ENCODE results near the gene TGIF1.

The TGIF1 gene

DNA sequence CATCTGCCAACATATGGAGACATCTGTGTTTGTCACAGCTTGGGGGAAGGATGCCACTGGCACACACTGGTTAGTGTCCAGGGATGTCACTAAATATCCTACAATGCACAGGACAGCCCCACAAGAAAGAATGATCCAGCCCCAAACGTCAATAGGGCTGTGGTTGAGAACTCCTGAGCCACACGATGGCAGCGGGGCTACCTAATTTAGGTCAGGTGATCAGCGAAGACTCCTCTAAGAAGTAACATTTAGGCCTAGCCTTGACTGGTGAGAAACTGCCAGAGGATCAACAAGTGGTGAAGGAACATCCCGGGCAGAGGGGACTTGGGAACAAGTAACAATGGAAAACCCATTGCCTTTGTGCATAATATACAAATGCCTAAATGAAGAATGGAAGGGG, 5.0 kb upstream of the TGIF1 start:
- H4K91ac ChIP-seq (ENCODE audit: low read length), result peak overlapping the region; percentile 11
- H3K9ac ChIP-seq (ENCODE audit: low read length), result no peak overlapping the region
- H2AFZ ChIP-seq (ENCODE audit: low read depth, low read length), result no peak overlapping the region
- no peak overlapping the region for H3K4me3 ChIP-seq (ENCODE audit: insufficient read depth in 1 of 2, low read depth in 1 of 2, low read length in 2 of 2)
- H3K27me3 ChIP-seq (ENCODE audit: control insufficient read depth in 1 of 2, insufficient read depth in 1 of 2, low read length in 2 of 2), result no peaks in the 10 kb centered on the region
- no peak overlapping the region for H2BK5ac ChIP-seq (ENCODE audit: low read depth, low read length, poor library complexity, severe bottlenecking)
- no peaks in the 10 kb centered on the region for H3K9me3 ChIP-seq (ENCODE audit: control insufficient read depth, low read length)
- no peak overlapping the region for H3K4me2 ChIP-seq (ENCODE audit: low read length, poor library complexity, severe bottlenecking)
- no peak overlapping the region for H2BK15ac ChIP-seq (ENCODE audit: low read depth, poor library complexity, severe bottlenecking)
- H3K14ac ChIP-seq (ENCODE audit: low read length in 2 of 2), result no peak overlapping the region
- H3K4ac ChIP-seq (ENCODE audit: low read depth in 1 of 2, low read length in 2 of 2), result no peak overlapping the region
- DNase-seq, result no peak
- H2BK120ac ChIP-seq (ENCODE audit: low read depth, low read length), result no peak overlapping the region
- WGBS, result 97% methylated on average over 5 of the region's 5 CpGs
- H3K23ac ChIP-seq (ENCODE audit: low read length in 2 of 2), result no peak overlapping the region
- H2AK5ac ChIP-seq (ENCODE audit: low read length, severe bottlenecking), result no peak overlapping the region
- H2BK12ac ChIP-seq (ENCODE audit: low read length in 2 of 2), result peak overlapping the region in 1 of 2 experiments; percentile 10
- peaks cover 3% of the 10 kb centered on the region for H3K4me1 ChIP-seq (ENCODE audit: control insufficient read depth, insufficient read depth, low read depth, low read length)
- H3K18ac ChIP-seq (ENCODE audit: low read depth in 1 of 2, low read length in 2 of 2), result no peak overlapping the region
- H3K36me3 ChIP-seq (ENCODE audit: control insufficient read depth in 1 of 2, insufficient read depth in 2 of 2, low read depth in 1 of 2, low read length in 2 of 2), result no peaks in the 10 kb centered on the region
- no peak overlapping the region for H4K8ac ChIP-seq (ENCODE audit: low read length)
- H3K27ac ChIP-seq (ENCODE audit: low read length, poor library complexity, severe bottlenecking), result no peak overlapping the region
- peaks cover 2% of the 10 kb centered on the region for H3K79me1 ChIP-seq (replicated peaks; ENCODE audit: low read length, poor library complexity, severe bottlenecking)

DNA sequence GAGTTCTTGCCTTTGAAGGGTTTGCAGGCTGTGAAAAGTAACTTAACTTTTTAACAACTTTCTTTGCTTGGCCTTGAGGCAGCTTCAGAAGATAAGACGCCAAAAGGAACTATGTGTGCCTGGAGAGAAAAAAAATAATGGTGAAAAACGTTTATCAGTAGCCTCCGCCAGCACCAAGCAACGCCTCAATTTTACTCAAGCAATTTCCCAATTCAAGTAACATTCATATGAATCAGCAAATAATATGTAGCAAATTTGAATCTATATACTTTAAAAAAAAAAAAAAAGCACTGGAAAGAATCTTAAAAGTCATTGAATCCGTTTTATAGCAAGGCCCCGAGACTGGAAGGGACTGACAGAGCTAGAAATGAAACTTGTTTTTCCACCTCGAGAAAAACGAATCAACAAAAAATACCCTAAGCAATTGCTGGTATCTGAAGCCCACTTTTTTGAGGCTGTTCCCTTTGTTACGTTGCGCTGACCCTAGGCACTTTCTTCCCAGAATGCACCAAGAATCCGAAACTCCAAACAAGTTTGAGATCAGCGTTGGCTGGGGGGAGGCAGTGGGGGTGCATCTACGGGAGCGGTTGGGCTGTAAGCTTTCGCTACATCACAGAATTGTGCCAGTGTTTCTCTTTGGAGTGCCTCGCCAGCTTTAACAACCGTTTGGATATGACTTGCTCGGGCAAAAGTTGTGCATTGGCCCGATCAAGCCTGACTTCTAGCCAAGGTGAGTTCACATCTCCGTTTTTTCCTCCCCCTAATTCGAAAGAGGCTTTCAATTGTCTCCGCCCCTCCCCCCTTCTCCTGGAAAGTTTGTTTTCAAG, 2.7 kb upstream of the TGIF1 start:
- Histone ChIP-seq H3K27me3 (ENCODE audit: control insufficient read depth in 1 of 2, insufficient read depth in 1 of 2, low read length in 2 of 2) (no peaks in the 10 kb centered on the region), H3K4me1 (ENCODE audit: control insufficient read depth, insufficient read depth, low read depth, low read length) (no peaks in the 10 kb centered on the region), H3K27ac (ENCODE audit: low read length, poor library complexity, severe bottlenecking) (peak overlapping the region; percentile 88), H3K14ac (ENCODE audit: low read length in 2 of 2) (no peak overlapping the region), H3K9ac (ENCODE audit: low read length) (peak overlapping the region; percentile 100), H2BK15ac (ENCODE audit: low read depth, poor library complexity, severe bottlenecking) (peak overlapping the region; percentile 3), H2BK5ac (ENCODE audit: low read depth, low read length, poor library complexity, severe bottlenecking) (no peak overlapping the region), H2AFZ (ENCODE audit: low read depth, low read length) (no peak overlapping the region), H2AK5ac (ENCODE audit: low read length, severe bottlenecking) (no peak overlapping the region), H3K18ac (ENCODE audit: low read depth in 1 of 2, low read length in 2 of 2) (peak overlapping the region; percentile 6 to 64), H3K4me3 (ENCODE audit: insufficient read depth in 1 of 2, low read depth in 1 of 2, low read length in 2 of 2) (peak overlapping the region; percentile 41 to 96), H2BK12ac (ENCODE audit: low read length in 2 of 2) (no peak overlapping the region), H3K4me2 (ENCODE audit: low read length, poor library complexity, severe bottlenecking) (peak overlapping the region; percentile 62), H3K79me1 (replicated peaks; ENCODE audit: low read length, poor library complexity, severe bottlenecking) (peaks cover 2% of the 10 kb centered on the region), H3K4ac (ENCODE audit: low read depth in 1 of 2, low read length in 2 of 2) (peak overlapping the region; percentile 3 to 42), H4K91ac (ENCODE audit: low read length) (peak overlapping the region; percentile 43), H3K23ac (ENCODE audit: low read length in 2 of 2) (no peak overlapping the region), H3K36me3 (ENCODE audit: control insufficient read depth in 1 of 2, insufficient read depth in 2 of 2, low read depth in 1 of 2, low read length in 2 of 2) (no peaks in the 10 kb centered on the region), H4K8ac (ENCODE audit: low read length) (peak overlapping the region; percentile 33), H2BK120ac (ENCODE audit: low read depth, low read length) (no peak overlapping the region), H3K9me3 (ENCODE audit: control insufficient read depth, low read length) (no peaks in the 10 kb centered on the region)
- DNase-seq, result peak; percentile 76
- WGBS, result under 1% methylated on average over 18 of the region's 22 CpGs

GRCh38 chr18:3447895-3448837, 1.8 kb upstream of the TGIF1 start:
- peak overlapping the region; percentile 89 for H3K27ac ChIP-seq (ENCODE audit: low read length, poor library complexity, severe bottlenecking)
- peak overlapping the region; percentile 91 to 96 for H3K4me3 ChIP-seq (ENCODE audit: insufficient read depth in 1 of 2, low read depth in 1 of 2, low read length in 2 of 2)
- H2AFZ ChIP-seq (ENCODE audit: low read depth, low read length), result peak overlapping the region; percentile 48
- peak overlapping the region; percentile 53 for H4K91ac ChIP-seq (ENCODE audit: low read length)
- peak overlapping the region in 1 of 2 experiments; percentile 62 for H3K4ac ChIP-seq (ENCODE audit: low read depth in 1 of 2, low read length in 2 of 2)
- H2BK15ac ChIP-seq (ENCODE audit: low read depth, poor library complexity, severe bottlenecking), result peak overlapping the region; percentile 34
- peak overlapping the region; percentile 82 for H3K4me2 ChIP-seq (ENCODE audit: low read length, poor library complexity, severe bottlenecking)
- H2AK5ac ChIP-seq (ENCODE audit: low read length, severe bottlenecking), result no peak overlapping the region
- H3K14ac ChIP-seq (ENCODE audit: low read length in 2 of 2), result no peak overlapping the region
- H3K23ac ChIP-seq (ENCODE audit: low read length in 2 of 2), result no peak overlapping the region
- H2BK120ac ChIP-seq (ENCODE audit: low read depth, low read length), result no peak overlapping the region
- H2BK12ac ChIP-seq (ENCODE audit: low read length in 2 of 2), result no peak overlapping the region
- peak overlapping the region; percentile 33 for H4K8ac ChIP-seq (ENCODE audit: low read length)
- H3K18ac ChIP-seq (ENCODE audit: low read depth in 1 of 2, low read length in 2 of 2), result peak overlapping the region; percentile 57 to 88
- peaks cover 2% of the 10 kb centered on the region for H3K79me1 ChIP-seq (replicated peaks; ENCODE audit: low read length, poor library complexity, severe bottlenecking)
- H3K27me3 ChIP-seq (ENCODE audit: control insufficient read depth in 1 of 2, insufficient read depth in 1 of 2, low read length in 2 of 2), result no peaks in the 10 kb centered on the region
- under 1% methylated on average over 60 of the region's 63 CpGs for WGBS
- DNase-seq, result peak; percentile 99
- H3K4me1 ChIP-seq (ENCODE audit: control insufficient read depth, insufficient read depth, low read depth, low read length), result no peaks in the 10 kb centered on the region
- peak overlapping the region; percentile 88 for H2BK5ac ChIP-seq (ENCODE audit: low read depth, low read length, poor library complexity, severe bottlenecking)
- H3K36me3 ChIP-seq (ENCODE audit: control insufficient read depth in 1 of 2, insufficient read depth in 2 of 2, low read depth in 1 of 2, low read length in 2 of 2), result no peaks in the 10 kb centered on the region
- H3K9ac ChIP-seq (ENCODE audit: low read length), result peak overlapping the region; percentile 100
- H3K9me3 ChIP-seq (ENCODE audit: control insufficient read depth, low read length), result no peaks in the 10 kb centered on the region
